ENCODE measurements around the gene ZNF891.

Gene ZNF891

DNA sequence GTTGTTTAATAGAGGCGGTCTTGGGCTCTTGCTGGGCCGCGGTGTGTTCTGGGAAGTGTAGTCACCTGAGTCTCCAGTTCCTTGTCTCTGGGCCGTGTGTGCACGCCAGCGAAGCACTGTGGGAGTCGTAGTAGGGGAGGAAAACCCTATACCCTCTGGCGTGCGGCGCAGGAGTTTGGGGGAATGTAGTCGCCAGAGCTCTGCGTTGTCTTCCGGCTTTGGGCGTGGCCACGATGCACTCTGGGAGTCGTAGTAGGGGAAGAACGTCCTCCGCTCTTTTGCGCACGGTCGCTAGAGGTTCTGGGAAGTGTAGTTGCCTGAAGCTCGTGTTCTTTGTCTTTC lies 50.1 kb downstream of the ZNF891 start (continued):
- TF ChIP-seq ZNF830 (tag by site-specific recombination; IDR thresholded peaks at IDR 0.05; ENCODE audit: low read depth) (no peak), ZNF184 (tag by site-specific recombination; IDR thresholded peaks at IDR 0.05) (no peak), ZXDB (tag by site-specific recombination; IDR thresholded peaks at IDR 0.05) (peak; percentile 94), KLF8 (tag by site-specific recombination; IDR thresholded peaks at IDR 0.05) (peak; percentile 93), ZNF37A (tag by site-specific recombination; IDR thresholded peaks at IDR 0.05) (peak; percentile 63; the same call in 1 of the 2 replicates), ZNF248 (tag by site-specific recombination; IDR thresholded peaks at IDR 0.05) (no peak), KLF7 (tag by site-specific recombination; IDR thresholded peaks at IDR 0.05; ENCODE audit: borderline replicate concordance) (peak; percentile 81; the same call in 1 of the 2 replicates), ZNF16 (tag by site-specific recombination; IDR thresholded peaks at IDR 0.05; ENCODE audit: low read depth) (no peak), ZNF19 (tag by site-specific recombination; IDR thresholded peaks at IDR 0.05; ENCODE audit: low read depth) (no peak), KLF9 (tag by site-specific recombination; IDR thresholded peaks at IDR 0.05; ENCODE audit: low read depth) (0 out of 2 replicates have a peak, but pooled peaks have one; percentile 37), ZNF202 (tag by site-specific recombination; IDR thresholded peaks at IDR 0.05; ENCODE audit: borderline replicate concordance) (no peak), IKZF3 (tag by site-specific recombination; IDR thresholded peaks at IDR 0.05) (no peak), ZNF214 (tag by site-specific recombination; IDR thresholded peaks at IDR 0.05; ENCODE audit: borderline replicate concordance) (no peak), ZBTB1 (tag by site-specific recombination; IDR thresholded peaks at IDR 0.05) (no peak), ZNF239 (tag by site-specific recombination; IDR thresholded peaks at IDR 0.05) (no peak), ZNF335 (tag by site-specific recombination; conservative IDR thresholded peaks at IDR 0.05) (no peak), ZBTB21 (tag by site-specific recombination; IDR thresholded peaks at IDR 0.05) (peak; percentile 61; the same call in 1 of the 2 replicates), SP7 (tag by site-specific recombination; IDR thresholded peaks at IDR 0.05) (peak; percentile 24; the same call in 1 of the 2 replicates), OSR2 (tag by site-specific recombination; IDR thresholded peaks at IDR 0.05) (no peak), ZNF558 (tag by site-specific recombination; IDR thresholded peaks at IDR 0.05) (no peak), ZFHX2 (tag by site-specific recombination; conservative IDR thresholded peaks at IDR 0.05) (no peak; the same call in 1 of the 2 replicates)
- TF ChIP-seq, protein P1, sequence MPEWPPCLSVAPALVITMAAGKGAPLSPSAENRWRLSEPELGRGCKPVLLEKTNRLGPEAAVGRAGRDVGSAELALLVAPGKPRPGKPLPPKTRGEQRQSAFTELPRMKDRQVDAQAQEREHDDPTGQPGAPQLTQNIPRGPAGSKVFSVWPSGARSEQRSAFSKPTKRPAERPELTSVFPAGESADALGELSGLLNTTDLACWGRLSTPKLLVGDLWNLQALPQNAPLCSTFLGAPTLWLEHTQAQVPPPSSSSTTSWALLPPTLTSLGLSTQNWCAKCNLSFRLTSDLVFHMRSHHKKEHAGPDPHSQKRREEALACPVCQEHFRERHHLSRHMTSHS (tag by site-specific recombination; IDR thresholded peaks at IDR 0.05), result no peak
- TF ChIP-seq, protein P2, sequence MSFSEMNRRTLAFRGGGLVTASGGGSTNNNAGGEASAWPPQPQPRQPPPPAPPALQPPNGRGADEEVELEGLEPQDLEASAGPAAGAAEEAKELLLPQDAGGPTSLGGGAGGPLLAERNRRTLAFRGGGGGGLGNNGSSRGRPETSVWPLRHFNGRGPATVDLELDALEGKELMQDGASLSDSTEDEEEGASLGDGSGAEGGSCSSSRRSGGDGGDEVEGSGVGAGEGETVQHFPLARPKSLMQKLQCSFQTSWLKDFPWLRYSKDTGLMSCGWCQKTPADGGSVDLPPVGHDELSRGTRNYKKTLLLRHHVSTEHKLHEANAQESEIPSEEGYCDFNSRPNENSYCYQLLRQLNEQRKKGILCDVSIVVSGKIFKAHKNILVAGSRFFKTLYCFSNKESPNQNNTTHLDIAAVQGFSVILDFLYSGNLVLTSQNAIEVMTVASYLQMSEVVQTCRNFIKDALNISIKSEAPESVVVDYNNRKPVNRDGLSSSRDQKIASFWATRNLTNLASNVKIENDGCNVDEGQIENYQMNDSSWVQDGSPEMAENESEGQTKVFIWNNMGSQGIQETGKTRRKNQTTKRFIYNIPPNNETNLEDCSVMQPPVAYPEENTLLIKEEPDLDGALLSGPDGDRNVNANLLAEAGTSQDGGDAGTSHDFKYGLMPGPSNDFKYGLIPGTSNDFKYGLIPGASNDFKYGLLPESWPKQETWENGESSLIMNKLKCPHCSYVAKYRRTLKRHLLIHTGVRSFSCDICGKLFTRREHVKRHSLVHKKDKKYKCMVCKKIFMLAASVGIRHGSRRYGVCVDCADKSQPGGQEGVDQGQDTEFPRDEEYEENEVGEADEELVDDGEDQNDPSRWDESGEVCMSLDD (tag by site-specific recombination; IDR thresholded peaks at IDR 0.05), result no peak
- TF ChIP-seq, protein P3, sequence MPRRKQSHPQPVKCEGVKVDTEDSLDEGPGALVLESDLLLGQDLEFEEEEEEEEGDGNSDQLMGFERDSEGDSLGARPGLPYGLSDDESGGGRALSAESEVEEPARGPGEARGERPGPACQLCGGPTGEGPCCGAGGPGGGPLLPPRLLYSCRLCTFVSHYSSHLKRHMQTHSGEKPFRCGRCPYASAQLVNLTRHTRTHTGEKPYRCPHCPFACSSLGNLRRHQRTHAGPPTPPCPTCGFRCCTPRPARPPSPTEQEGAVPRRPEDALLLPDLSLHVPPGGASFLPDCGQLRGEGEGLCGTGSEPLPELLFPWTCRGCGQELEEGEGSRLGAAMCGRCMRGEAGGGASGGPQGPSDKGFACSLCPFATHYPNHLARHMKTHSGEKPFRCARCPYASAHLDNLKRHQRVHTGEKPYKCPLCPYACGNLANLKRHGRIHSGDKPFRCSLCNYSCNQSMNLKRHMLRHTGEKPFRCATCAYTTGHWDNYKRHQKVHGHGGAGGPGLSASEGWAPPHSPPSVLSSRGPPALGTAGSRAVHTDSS (tag by site-specific recombination; IDR thresholded peaks at IDR 0.05), result no peak
- TF ChIP-seq, protein P4, sequence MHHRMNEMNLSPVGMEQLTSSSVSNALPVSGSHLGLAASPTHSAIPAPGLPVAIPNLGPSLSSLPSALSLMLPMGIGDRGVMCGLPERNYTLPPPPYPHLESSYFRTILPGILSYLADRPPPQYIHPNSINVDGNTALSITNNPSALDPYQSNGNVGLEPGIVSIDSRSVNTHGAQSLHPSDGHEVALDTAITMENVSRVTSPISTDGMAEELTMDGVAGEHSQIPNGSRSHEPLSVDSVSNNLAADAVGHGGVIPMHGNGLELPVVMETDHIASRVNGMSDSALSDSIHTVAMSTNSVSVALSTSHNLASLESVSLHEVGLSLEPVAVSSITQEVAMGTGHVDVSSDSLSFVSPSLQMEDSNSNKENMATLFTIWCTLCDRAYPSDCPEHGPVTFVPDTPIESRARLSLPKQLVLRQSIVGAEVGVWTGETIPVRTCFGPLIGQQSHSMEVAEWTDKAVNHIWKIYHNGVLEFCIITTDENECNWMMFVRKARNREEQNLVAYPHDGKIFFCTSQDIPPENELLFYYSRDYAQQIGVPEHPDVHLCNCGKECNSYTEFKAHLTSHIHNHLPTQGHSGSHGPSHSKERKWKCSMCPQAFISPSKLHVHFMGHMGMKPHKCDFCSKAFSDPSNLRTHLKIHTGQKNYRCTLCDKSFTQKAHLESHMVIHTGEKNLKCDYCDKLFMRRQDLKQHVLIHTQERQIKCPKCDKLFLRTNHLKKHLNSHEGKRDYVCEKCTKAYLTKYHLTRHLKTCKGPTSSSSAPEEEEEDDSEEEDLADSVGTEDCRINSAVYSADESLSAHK (tag by site-specific recombination; IDR thresholded peaks at IDR 0.05), result 0 out of 2 replicates have a peak, but pooled peaks have one; percentile 43
- TF ChIP-seq, protein P5, sequence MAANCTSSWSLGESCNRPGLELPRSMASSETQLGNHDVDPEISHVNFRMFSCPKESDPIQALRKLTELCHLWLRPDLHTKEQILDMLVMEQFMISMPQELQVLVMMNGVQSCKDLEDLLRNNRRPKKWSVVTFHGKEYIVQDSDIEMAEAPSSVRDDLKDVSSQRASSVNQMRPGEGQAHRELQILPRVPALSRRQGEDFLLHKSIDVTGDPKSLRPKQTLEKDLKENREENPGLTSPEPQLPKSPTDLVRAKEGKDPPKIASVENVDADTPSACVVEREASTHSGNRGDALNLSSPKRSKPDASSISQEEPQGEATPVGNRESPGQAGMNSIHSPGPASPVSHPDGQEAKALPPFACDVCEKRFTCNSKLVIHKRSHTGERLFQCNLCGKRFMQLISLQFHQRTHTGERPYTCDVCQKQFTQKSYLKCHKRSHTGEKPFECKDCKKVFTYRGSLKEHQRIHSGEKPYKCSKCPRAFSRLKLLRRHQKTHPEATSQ (tag by site-specific recombination; IDR thresholded peaks at IDR 0.05), result no peak

Measured in HEK293 (cell line).